ENCODE results near the gene TEAD1.

The TEAD1 gene

GRCh38 chr11:12793065-12793464 lies 118.8 kb downstream of the TEAD1 start:
- DNase-seq: no peak

GRCh38 chr11:12793506-12793905 lies 119.3 kb downstream of the TEAD1 start:
- no peak for DNase-seq

- DNase-seq: no peak
Measured at GRCh38 chr11:12794576-12795230, 120.5 kb downstream of the TEAD1 start.

GRCh38 chr11:12797996-12798395 lies 123.8 kb downstream of the TEAD1 start:
- DNase-seq: no peak

- no peak for DNase-seq
Measured at GRCh38 chr11:12798609-12799011, 124.4 kb downstream of the TEAD1 start.

GRCh38 chr11:12799334-12799835 lies 125.2 kb downstream of the TEAD1 start:
- DNase-seq: no peak

- no peak for DNase-seq
Measured at GRCh38 chr11:12800032-12800671, 125.9 kb downstream of the TEAD1 start.

GRCh38 chr11:12800871-12801270 lies 126.7 kb downstream of the TEAD1 start:
- DNase-seq: no peak

- no peak for DNase-seq
Measured at GRCh38 chr11:12801976-12802375, 127.8 kb downstream of the TEAD1 start.

GRCh38 chr11:12802418-12803085 lies 128.3 kb downstream of the TEAD1 start:
- no peak for DNase-seq

- DNase-seq: no peak
Measured at GRCh38 chr11:12803086-12803826, 129.0 kb downstream of the TEAD1 start.

- DNase-seq: no peak
Measured at GRCh38 chr11:12806113-12806512, 131.9 kb downstream of the TEAD1 start.

- DNase-seq: no peak
Measured at GRCh38 chr11:12807621-12808020, 133.4 kb downstream of the TEAD1 start.

- no peak for DNase-seq
Measured at GRCh38 chr11:12808519-12808918, 134.3 kb downstream of the TEAD1 start.

GRCh38 chr11:12809364-12809763 lies 135.1 kb downstream of the TEAD1 start:
- no peak for DNase-seq

- no peak for DNase-seq
Measured at GRCh38 chr11:12809864-12810567, 135.8 kb downstream of the TEAD1 start.

- DNase-seq: no peak
Measured at GRCh38 chr11:12810568-12810894, 136.3 kb downstream of the TEAD1 start.

- DNase-seq: no peak
Measured at GRCh38 chr11:12811861-12812260, 137.6 kb downstream of the TEAD1 start.

- no peak for DNase-seq
Measured at GRCh38 chr11:12812849-12813248, 138.6 kb downstream of the TEAD1 start.

- no peak for DNase-seq
Measured at GRCh38 chr11:12813371-12814225, 139.4 kb downstream of the TEAD1 start.

GRCh38 chr11:12815129-12815480 lies 140.9 kb downstream of the TEAD1 start:
- no peak for DNase-seq

- DNase-seq: no peak
Measured at GRCh38 chr11:12815931-12816494, 141.8 kb downstream of the TEAD1 start.

Measured in GF-D8 (cell line).